WTC11 (cell line): ENCODE results near the gene MMP3. TPM values are rescaled to one million over a fixed set of nuclear protein-coding genes. Genes with fewer than 3 reads are reported as not detected.
A peak's percentile ranks its signal among the peaks of the same experiment; 100 is the strongest.

Experiments
- ATAC-seq: fragments of 200-7000 bp; cut with Tn5 transposase; 2 replicates; pipeline ENCODE4 v1.10.0; 2021; ENCODE audit warnings: mild to moderate bottlenecking, moderate library complexity
- CTCF ChIA-PET: fragments of 300-600 bp; sonication (Branson Sonifier 250); formaldehyde crosslinking; loops from one replicate; lab custom pipeline; 2021; ENCODE audit warnings: antibody characterized with exemption; lab: Charles Lee
- POLR2A ChIA-PET: fragments of 350-600 bp; sonication (Branson Sonifier 250); formaldehyde crosslinking; loops from one replicate; lab custom pipeline; 2021; ENCODE audit warnings: antibody characterized with exemption; lab: Charles Lee
- DNase-seq: peaks from one replicate; pipeline ENCODE4 v3.0.0; 2021; ENCODE audit warnings: low spot score
- H3K27ac Mint-ChIP-seq: 2 replicates; pipeline ENCODE4 v1.8.0; 2021; ENCODE audit warnings: mixed read lengths
- H3K27me3 Mint-ChIP-seq: 2 replicates; pipeline ENCODE4 v1.8.0; 2021; ENCODE audit warnings: low read depth, mild to moderate bottlenecking, moderate library complexity, mixed read lengths
- H3K36me3 Mint-ChIP-seq: 2 replicates; pipeline ENCODE4 v1.8.0; 2021; ENCODE audit warnings: mixed read lengths
- H3K4me1 Mint-ChIP-seq: 2 replicates; pipeline ENCODE4 v1.8.0; 2022; ENCODE audit warnings: mixed read lengths
- H3K4me3 Mint-ChIP-seq: 2 replicates; pipeline ENCODE4 v1.8.0; 2021; ENCODE audit warnings: mild to moderate bottlenecking, moderate library complexity, mixed read lengths
- H3K9me3 Mint-ChIP-seq: 2 replicates; pipeline ENCODE4 v1.8.0; 2021; ENCODE audit warnings: mixed read lengths
- ATF1 ChIP-seq: sonication (generic); formaldehyde crosslinking; IDR thresholded peaks from 2 replicates; pipeline ENCODE4 v1.8.1; 2023; ENCODE audit warnings: mild to moderate bottlenecking, moderate library complexity, missing genetic modification reagents
- CBFB ChIP-seq: sonication (generic); formaldehyde crosslinking; IDR thresholded peaks from 2 replicates; pipeline ENCODE4 v1.8.1; 2022; ENCODE audit warnings: mild to moderate bottlenecking, low read depth, missing genetic modification reagents
- FOXJ3 ChIP-seq: sonication (generic); formaldehyde crosslinking; IDR thresholded peaks from 2 replicates; pipeline ENCODE4 v1.9.0; 2021; ENCODE audit warnings: missing genetic modification reagents, mild to moderate bottlenecking, borderline replicate concordance
- GABPB1 ChIP-seq: sonication (generic); formaldehyde crosslinking; IDR thresholded peaks from 2 replicates; pipeline ENCODE4 v1.8.1; 2023; ENCODE audit warnings: mild to moderate bottlenecking, missing genetic modification reagents
- JAZF1 ChIP-seq: fragments of 250-450 bp; sonication (Bioruptor Pico); IDR thresholded peaks from 2 replicates; pipeline ENCODE4 v1.9.0; 2021; ENCODE audit warnings: moderate library complexity, mild to moderate bottlenecking, inconsistent platforms
- KAT7 ChIP-seq: sonication (generic); formaldehyde crosslinking; IDR thresholded peaks from 2 replicates; pipeline ENCODE4 v1.8.1; 2023; ENCODE audit warnings: missing genetic modification reagents, mild to moderate bottlenecking, borderline replicate concordance
- MXD4 ChIP-seq: fragments of 250-450 bp; sonication (Bioruptor Pico); IDR thresholded peaks from 2 replicates; pipeline ENCODE4 v1.8.0; 2021; ENCODE audit warnings: mild to moderate bottlenecking, moderate library complexity, borderline replicate concordance
- NFE2L1 ChIP-seq: sonication (generic); formaldehyde crosslinking; IDR thresholded peaks from 2 replicates; pipeline ENCODE4 v1.8.1; 2023; ENCODE audit warnings: missing genetic modification reagents
- OVOL2 ChIP-seq: fragments of 250-450 bp; sonication (Bioruptor Pico); IDR thresholded peaks from 2 replicates; pipeline ENCODE4 v1.9.0; 2021; ENCODE audit warnings: mild to moderate bottlenecking, borderline replicate concordance
- SMAD3 ChIP-seq: sonication (generic); formaldehyde crosslinking; IDR thresholded peaks from 2 replicates; pipeline ENCODE4 v1.8.0; 2022; ENCODE audit warnings: missing genetic modification reagents, mild to moderate bottlenecking, borderline replicate concordance
- TCF7 ChIP-seq: sonication (generic); formaldehyde crosslinking; IDR thresholded peaks from 2 replicates; pipeline ENCODE4 v1.8.0; 2022; ENCODE audit warnings: mild to moderate bottlenecking, low read depth, missing genetic modification reagents, moderate library complexity
- TP53 ChIP-seq: sonication (generic); formaldehyde crosslinking; IDR thresholded peaks from 2 replicates; pipeline ENCODE4 v1.8.1; 2023; ENCODE audit warnings: mild to moderate bottlenecking, missing genetic modification reagents
- ZNF219 ChIP-seq: sonication (generic); formaldehyde crosslinking; IDR thresholded peaks from 2 replicates; pipeline ENCODE4 v1.8.0; 2023; ENCODE audit warnings: missing genetic modification reagents, mild to moderate bottlenecking, borderline replicate concordance
- ZNF423 ChIP-seq: fragments of 250-450 bp; sonication (Bioruptor Pico); IDR thresholded peaks from 2 replicates; pipeline ENCODE4 v2.1.2; 2022; ENCODE audit warnings: mild to moderate bottlenecking, moderate library complexity
- ZNF671 ChIP-seq: fragments of 250-450 bp; sonication (Bioruptor Pico); IDR thresholded peaks from 2 replicates; pipeline ENCODE4 v1.8.0; 2021; ENCODE audit warnings: mild to moderate bottlenecking
- total RNA-seq: library from RNA; stranded (reverse); gene quantifications from 3 replicates; pipeline ENCODE4 v1.2.3, GENCODE V29; 2021
- TF ChIP-seq, protein P1 (sequence below): fragments of 250-450 bp; sonication (Bioruptor Pico); IDR thresholded peaks from 2 replicates; pipeline ENCODE4 v1.9.0; 2021; ENCODE audit warnings: mild to moderate bottlenecking
- TF ChIP-seq, protein P2 (sequence below): sonication (generic); formaldehyde crosslinking; IDR thresholded peaks from 2 replicates; pipeline ENCODE4 v1.8.1; 2023; ENCODE audit warnings: mild to moderate bottlenecking, missing genetic modification reagents, moderate library complexity
- TF ChIP-seq, protein P3 (sequence below): sonication (generic); formaldehyde crosslinking; IDR thresholded peaks from 2 replicates; pipeline ENCODE4 v1.8.1; 2023; ENCODE audit warnings: mild to moderate bottlenecking, missing genetic modification reagents
- TF ChIP-seq, protein P4 (sequence below): fragments of 250-450 bp; sonication (Bioruptor Pico); IDR thresholded peaks from 2 replicates; pipeline ENCODE4 v2.1.2; 2022; ENCODE audit warnings: mild to moderate bottlenecking, moderate library complexity
- TF ChIP-seq, protein P5 (sequence below): sonication (generic); formaldehyde crosslinking; IDR thresholded peaks from 2 replicates; pipeline ENCODE4 v1.8.1; 2022; ENCODE audit warnings: mild to moderate bottlenecking, moderate library complexity, missing genetic modification reagents
- TF ChIP-seq, protein P6 (sequence below): sonication (generic); formaldehyde crosslinking; IDR thresholded peaks from 2 replicates; pipeline ENCODE4 v1.8.1; 2022; ENCODE audit warnings: low read depth, missing genetic modification reagents, borderline replicate concordance
- TF ChIP-seq, protein P7 (sequence below): sonication (generic); formaldehyde crosslinking; IDR thresholded peaks from 2 replicates; pipeline ENCODE4 v1.8.0; 2022; ENCODE audit warnings: mild to moderate bottlenecking, missing genetic modification reagents
- TF ChIP-seq, protein P8 (sequence below): fragments of 250-450 bp; sonication (Bioruptor Pico); IDR thresholded peaks from 2 replicates; pipeline ENCODE4 v1.9.0; 2021; ENCODE audit warnings: moderate library complexity, mild to moderate bottlenecking, inconsistent platforms, borderline replicate concordance

MMP3 gene
- total RNA-seq, 1 experiment from 2014 or later: not detected

DNA sequence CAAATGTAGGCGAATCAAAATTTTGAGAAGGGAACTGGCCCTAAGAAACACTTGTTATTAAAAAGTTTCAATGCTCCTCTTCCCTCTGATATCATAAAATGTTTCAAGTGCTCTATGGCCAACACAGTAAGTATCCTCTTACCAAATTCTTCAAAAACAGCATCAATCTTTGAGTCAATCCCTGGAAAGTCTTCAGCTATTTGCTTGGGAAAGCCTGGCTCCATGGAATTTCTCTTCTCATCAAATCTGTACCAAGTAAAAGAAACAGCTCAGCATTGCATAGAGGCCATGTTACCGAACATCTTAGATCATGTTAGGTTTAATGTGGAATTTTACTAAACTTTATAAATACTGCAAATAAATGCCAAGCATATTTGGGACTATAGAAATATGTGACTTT is 6.3 kb downstream of the MMP3 start:
- TF ChIP-seq TCF7 (CRISPR knock-in tag) (no peak), GABPB1 (CRISPR knock-in tag) (no peak), ATF1 (no peak), TP53 (no peak)
- TF ChIP-seq, protein P1, sequence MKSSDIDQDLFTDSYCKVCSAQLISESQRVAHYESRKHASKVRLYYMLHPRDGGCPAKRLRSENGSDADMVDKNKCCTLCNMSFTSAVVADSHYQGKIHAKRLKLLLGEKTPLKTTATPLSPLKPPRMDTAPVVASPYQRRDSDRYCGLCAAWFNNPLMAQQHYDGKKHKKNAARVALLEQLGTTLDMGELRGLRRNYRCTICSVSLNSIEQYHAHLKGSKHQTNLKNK (CRISPR knock-in tag): no peak
- TF ChIP-seq, protein P2, sequence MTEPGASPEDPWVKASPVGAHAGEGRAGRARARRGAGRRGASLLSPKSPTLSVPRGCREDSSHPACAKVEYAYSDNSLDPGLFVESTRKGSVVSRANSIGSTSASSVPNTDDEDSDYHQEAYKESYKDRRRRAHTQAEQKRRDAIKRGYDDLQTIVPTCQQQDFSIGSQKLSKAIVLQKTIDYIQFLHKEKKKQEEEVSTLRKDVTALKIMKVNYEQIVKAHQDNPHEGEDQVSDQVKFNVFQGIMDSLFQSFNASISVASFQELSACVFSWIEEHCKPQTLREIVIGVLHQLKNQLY: no peak
- TF ChIP-seq, protein P3, sequence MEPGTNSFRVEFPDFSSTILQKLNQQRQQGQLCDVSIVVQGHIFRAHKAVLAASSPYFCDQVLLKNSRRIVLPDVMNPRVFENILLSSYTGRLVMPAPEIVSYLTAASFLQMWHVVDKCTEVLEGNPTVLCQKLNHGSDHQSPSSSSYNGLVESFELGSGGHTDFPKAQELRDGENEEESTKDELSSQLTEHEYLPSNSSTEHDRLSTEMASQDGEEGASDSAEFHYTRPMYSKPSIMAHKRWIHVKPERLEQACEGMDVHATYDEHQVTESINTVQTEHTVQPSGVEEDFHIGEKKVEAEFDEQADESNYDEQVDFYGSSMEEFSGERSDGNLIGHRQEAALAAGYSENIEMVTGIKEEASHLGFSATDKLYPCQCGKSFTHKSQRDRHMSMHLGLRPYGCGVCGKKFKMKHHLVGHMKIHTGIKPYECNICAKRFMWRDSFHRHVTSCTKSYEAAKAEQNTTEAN (CRISPR knock-in tag): no peak
- ChIA-PET CTCF (interaction anchor here (1.0 kb wide), 1 partner anchor 105 kb away, joined by 4 read pairs; no protein-coding TSS in a partner anchor), POLR2A (no interaction called here)
- DNase-seq: no peak
- ATAC-seq: no peak
- Mint-ChIP-seq H3K27me3 (no peaks in the 10 kb centered on the region), H3K9me3 (no peaks in the 10 kb centered on the region), H3K36me3 (no peaks in the 10 kb centered on the region), H3K27ac (no peak overlapping the region), H3K4me3 (no peak overlapping the region), H3K4me1 (peaks cover 31% of the 10 kb centered on the region)

DNA sequence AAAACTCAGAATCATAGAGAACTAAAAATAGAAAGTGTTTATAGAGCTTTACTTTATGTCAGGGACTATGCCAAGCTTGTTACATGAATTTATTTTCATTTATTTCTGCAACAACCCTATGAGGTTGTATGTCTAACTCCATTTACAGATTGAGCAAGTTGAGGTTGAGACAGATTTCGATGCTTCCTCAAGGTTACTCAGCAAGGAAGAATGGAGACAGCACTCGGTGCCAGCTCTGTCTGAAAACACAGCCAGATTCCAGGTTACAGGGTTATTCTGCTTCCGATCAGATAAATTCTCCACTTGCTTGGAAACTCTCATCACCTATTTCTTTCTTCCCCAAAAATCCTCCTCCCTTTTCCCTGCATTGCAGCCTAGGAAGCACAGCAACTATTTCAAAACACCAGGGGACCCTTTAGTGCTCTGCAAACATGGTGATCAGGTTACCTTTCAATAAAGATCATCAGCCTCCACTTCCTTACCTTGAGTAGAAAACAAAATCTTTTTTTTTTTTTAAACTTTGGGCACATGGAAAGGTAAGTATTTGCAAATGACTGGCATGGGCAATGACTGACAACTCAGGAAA is 7.0 kb downstream of the MMP3 start:
- CTCF ChIA-PET: interaction anchor here (0.6 to 1.4 kb wide), 3 partner anchors 19 to 78 kb away, joined by 3 to 4 read pairs (median 3); partner anchors contain the start of gene MMP10
- Mint-ChIP-seq H3K27ac (no peak overlapping the region), H3K4me1 (peaks cover 33% of the 10 kb centered on the region)

More for the DNA sequence above, 7.0 kb downstream of the MMP3 start:
- Mint-ChIP-seq H3K4me3 (no peak overlapping the region), H3K9me3 (no peaks in the 10 kb centered on the region), H3K36me3 (no peaks in the 10 kb centered on the region), H3K27me3 (peaks cover 4% of the 10 kb centered on the region; the same call in 1 of the 2 replicates)
- DNase-seq (no peak), ATAC-seq (peak; percentile 84)
- TF ChIP-seq CBFB (CRISPR knock-in tag): no peak
- no peak for TF ChIP-seq KAT7 (CRISPR knock-in tag)
- no peak for TF ChIP-seq FOXJ3 (CRISPR knock-in tag)
- no peak for TF ChIP-seq ZNF219 (CRISPR knock-in tag)
- TF ChIP-seq, protein P4, sequence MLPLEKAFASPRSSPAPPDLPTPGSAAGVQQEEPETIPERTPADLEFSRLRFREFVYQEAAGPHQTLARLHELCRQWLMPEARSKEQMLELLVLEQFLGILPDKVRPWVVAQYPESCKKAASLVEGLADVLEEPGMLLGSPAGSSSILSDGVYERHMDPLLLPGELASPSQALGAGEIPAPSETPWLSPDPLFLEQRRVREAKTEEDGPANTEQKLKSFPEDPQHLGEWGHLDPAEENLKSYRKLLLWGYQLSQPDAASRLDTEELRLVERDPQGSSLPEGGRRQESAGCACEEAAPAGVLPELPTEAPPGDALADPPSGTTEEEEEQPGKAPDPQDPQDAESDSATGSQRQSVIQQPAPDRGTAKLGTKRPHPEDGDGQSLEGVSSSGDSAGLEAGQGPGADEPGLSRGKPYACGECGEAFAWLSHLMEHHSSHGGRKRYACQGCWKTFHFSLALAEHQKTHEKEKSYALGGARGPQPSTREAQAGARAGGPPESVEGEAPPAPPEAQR (CRISPR knock-in tag): no peak
- TF ChIP-seq ZNF423 (CRISPR knock-in tag): no peak
- TF ChIP-seq, protein P2: no peak
- TF ChIP-seq MXD4 (CRISPR knock-in tag): no peak
- TF ChIP-seq OVOL2: no peak
- TF ChIP-seq GABPB1 (CRISPR knock-in tag): no peak
- TF ChIP-seq ZNF671 (CRISPR knock-in tag): no peak
- TF ChIP-seq SMAD3: no peak
- TF ChIP-seq, protein P5, sequence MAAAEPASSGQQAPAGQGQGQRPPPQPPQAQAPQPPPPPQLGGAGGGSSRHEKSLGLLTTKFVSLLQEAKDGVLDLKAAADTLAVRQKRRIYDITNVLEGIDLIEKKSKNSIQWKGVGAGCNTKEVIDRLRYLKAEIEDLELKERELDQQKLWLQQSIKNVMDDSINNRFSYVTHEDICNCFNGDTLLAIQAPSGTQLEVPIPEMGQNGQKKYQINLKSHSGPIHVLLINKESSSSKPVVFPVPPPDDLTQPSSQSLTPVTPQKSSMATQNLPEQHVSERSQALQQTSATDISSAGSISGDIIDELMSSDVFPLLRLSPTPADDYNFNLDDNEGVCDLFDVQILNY (CRISPR knock-in tag): no peak
- TF ChIP-seq, protein P6, sequence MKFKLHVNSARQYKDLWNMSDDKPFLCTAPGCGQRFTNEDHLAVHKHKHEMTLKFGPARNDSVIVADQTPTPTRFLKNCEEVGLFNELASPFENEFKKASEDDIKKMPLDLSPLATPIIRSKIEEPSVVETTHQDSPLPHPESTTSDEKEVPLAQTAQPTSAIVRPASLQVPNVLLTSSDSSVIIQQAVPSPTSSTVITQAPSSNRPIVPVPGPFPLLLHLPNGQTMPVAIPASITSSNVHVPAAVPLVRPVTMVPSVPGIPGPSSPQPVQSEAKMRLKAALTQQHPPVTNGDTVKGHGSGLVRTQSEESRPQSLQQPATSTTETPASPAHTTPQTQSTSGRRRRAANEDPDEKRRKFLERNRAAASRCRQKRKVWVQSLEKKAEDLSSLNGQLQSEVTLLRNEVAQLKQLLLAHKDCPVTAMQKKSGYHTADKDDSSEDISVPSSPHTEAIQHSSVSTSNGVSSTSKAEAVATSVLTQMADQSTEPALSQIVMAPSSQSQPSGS (CRISPR knock-in tag): no peak
- no peak for TF ChIP-seq JAZF1 (CRISPR knock-in tag)
- TF ChIP-seq NFE2L1 (CRISPR knock-in tag): no peak
- no peak for TF ChIP-seq ATF1
- TF ChIP-seq, protein P7, sequence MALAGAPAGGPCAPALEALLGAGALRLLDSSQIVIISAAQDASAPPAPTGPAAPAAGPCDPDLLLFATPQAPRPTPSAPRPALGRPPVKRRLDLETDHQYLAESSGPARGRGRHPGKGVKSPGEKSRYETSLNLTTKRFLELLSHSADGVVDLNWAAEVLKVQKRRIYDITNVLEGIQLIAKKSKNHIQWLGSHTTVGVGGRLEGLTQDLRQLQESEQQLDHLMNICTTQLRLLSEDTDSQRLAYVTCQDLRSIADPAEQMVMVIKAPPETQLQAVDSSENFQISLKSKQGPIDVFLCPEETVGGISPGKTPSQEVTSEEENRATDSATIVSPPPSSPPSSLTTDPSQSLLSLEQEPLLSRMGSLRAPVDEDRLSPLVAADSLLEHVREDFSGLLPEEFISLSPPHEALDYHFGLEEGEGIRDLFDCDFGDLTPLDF (CRISPR knock-in tag): no peak
- TF ChIP-seq, protein P8, sequence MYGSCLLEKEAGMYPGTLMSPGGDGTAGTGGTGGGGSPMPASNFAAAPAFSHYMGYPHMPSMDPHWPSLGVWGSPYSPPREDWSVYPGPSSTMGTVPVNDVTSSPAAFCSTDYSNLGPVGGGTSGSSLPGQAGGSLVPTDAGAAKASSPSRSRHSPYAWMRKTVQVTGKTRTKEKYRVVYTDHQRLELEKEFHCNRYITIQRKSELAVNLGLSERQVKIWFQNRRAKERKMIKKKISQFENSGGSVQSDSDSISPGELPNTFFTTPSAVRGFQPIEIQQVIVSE (CRISPR knock-in tag): no peak
- POLR2A ChIA-PET: interaction anchor here (0.5 kb wide), 1 partner anchor 718 kb away, joined by 4 read pairs; no protein-coding TSS in a partner anchor
